Activated B cell treated with CpG ODN at 0.5 μM for 24 hours (primary cell): ENCODE measurements around the gene PMPCA. TPM values are rescaled to one million over a fixed set of nuclear protein-coding genes. Genes with fewer than 3 reads are reported as not detected.

Experiments
- ATAC-seq: fragments of 200-7000 bp; cut with Tn5 transposase; one replicate; pipeline ENCODE4 v1.10.0; 2021; ENCODE audit warnings: low read depth, mild to moderate bottlenecking, moderate library complexity
- CTCF ChIA-PET: fragments of 350-600 bp; sonication (Branson Sonifier 250); formaldehyde crosslinking; loops from one replicate; lab custom pipeline; 2021; ENCODE audit warnings: antibody characterized with exemption; lab: Charles Lee
- POLR2A ChIA-PET: fragments of 350-600 bp; sonication (Branson Sonifier 250); formaldehyde crosslinking; loops from one replicate; lab custom pipeline; 2021; ENCODE audit warnings: antibody characterized with exemption; lab: Charles Lee
- DNase-seq: peaks from one replicate; pipeline ENCODE4 v3.0.0; 2022
- H3K27ac Mint-ChIP-seq: one replicate; pipeline ENCODE4 v1.8.0; 2020; ENCODE audit warnings: mixed read lengths
- H3K27me3 Mint-ChIP-seq: one replicate; pipeline ENCODE4 v1.8.0; 2021; ENCODE audit warnings: mixed read lengths
- H3K36me3 Mint-ChIP-seq: one replicate; pipeline ENCODE4 v1.8.0; 2021; ENCODE audit warnings: low read depth, mixed read lengths
- H3K4me1 Mint-ChIP-seq: one replicate; pipeline ENCODE4 v1.8.0; 2021; ENCODE audit warnings: mixed read lengths
- H3K4me3 Mint-ChIP-seq: one replicate; pipeline ENCODE4 v1.8.0; 2020; ENCODE audit warnings: mild to moderate bottlenecking, mixed read lengths
- H3K9me3 Mint-ChIP-seq: one replicate; pipeline ENCODE4 v1.8.0; 2020; ENCODE audit warnings: mixed read lengths
- CTCF ChIP-seq: fragments of 200-600 bp; IDR thresholded peaks from one replicate; pipeline ENCODE4 v1.8.0; 2022; ENCODE audit warnings: antibody characterized with exemption, mild to moderate bottlenecking
- intact Hi-C: fragments of 100-400 bp; cut with micrococcal nuclease; formaldehyde crosslinking; loops from one replicate; pipeline ENCODE4 v1.15.1; 2024
- total RNA-seq: library from RNA; stranded (reverse); gene quantifications from 2 replicates; pipeline ENCODE4 v1.2.3, GENCODE V29; 2022

The PMPCA gene
- total RNA-seq, 1 donor from 2014 or later, result 75.3 TPM

- peaks cover 90% of the 10 kb centered on the region for H3K36me3 Mint-ChIP-seq
- ATAC-seq, result no peak
- no peak for DNase-seq
- no peaks in the 10 kb centered on the region for H3K9me3 Mint-ChIP-seq
- TF ChIP-seq CTCF, result no peak
- H3K27ac Mint-ChIP-seq, result no peak overlapping the region
- H3K4me1 Mint-ChIP-seq, result no peaks in the 10 kb centered on the region
- POLR2A ChIA-PET, result no interaction called here
- intact Hi-C loops, result no loop called here
- no peaks in the 10 kb centered on the region for H3K27me3 Mint-ChIP-seq
- H3K4me3 Mint-ChIP-seq, result no peak overlapping the region
- CTCF ChIA-PET, result no interaction called here
Measured at GRCh38 chr9:136459425-136459824, 49.0 kb downstream of the PMPCA start.

- ATAC-seq, result no peak
- H3K27me3 Mint-ChIP-seq, result no peaks in the 10 kb centered on the region
- no peak for TF ChIP-seq CTCF
- H3K36me3 Mint-ChIP-seq, result peaks cover 92% of the 10 kb centered on the region
- ChIA-PET POLR2A (interaction anchor here (0.7 kb wide), 1 partner anchor 56 kb away, joined by 5 read pairs; no protein-coding TSS in a partner anchor), CTCF (no interaction called here)
- H3K4me1 Mint-ChIP-seq, result no peaks in the 10 kb centered on the region
- DNase-seq, result no peak
- intact Hi-C loops, result no loop called here
- no peak overlapping the region for H3K4me3 Mint-ChIP-seq
- H3K27ac Mint-ChIP-seq, result no peak overlapping the region
- H3K9me3 Mint-ChIP-seq, result no peaks in the 10 kb centered on the region
Measured at GRCh38 chr9:136460772-136461325, 50.4 kb downstream of the PMPCA start.

- no peak for TF ChIP-seq CTCF
- Mint-ChIP-seq H3K9me3 (no peaks in the 10 kb centered on the region), H3K4me1 (no peaks in the 10 kb centered on the region), H3K4me3 (no peak overlapping the region), H3K27ac (no peak overlapping the region), H3K36me3 (peaks cover 92% of the 10 kb centered on the region), H3K27me3 (no peaks in the 10 kb centered on the region)
- POLR2A ChIA-PET, result no interaction called here
- no peak for DNase-seq
- no peak for ATAC-seq
- CTCF ChIA-PET, result no interaction called here
- intact Hi-C loops, result no loop called here
Measured at GRCh38 chr9:136462664-136463063, 52.2 kb downstream of the PMPCA start.

GRCh38 chr9:136463578-136463977 is 53.1 kb downstream of the PMPCA start:
- ATAC-seq, result no peak
- H3K4me3 Mint-ChIP-seq, result no peak overlapping the region
- no peak for TF ChIP-seq CTCF
- ChIA-PET CTCF (no interaction called here), POLR2A (no interaction called here)
- peaks cover 88% of the 10 kb centered on the region for H3K36me3 Mint-ChIP-seq
- no peaks in the 10 kb centered on the region for H3K27me3 Mint-ChIP-seq
- H3K9me3 Mint-ChIP-seq, result no peaks in the 10 kb centered on the region
- intact Hi-C loops, result no loop called here
- no peak overlapping the region for H3K27ac Mint-ChIP-seq
- DNase-seq, result no peak
- no peaks in the 10 kb centered on the region for H3K4me1 Mint-ChIP-seq

GRCh38 chr9:136464241-136464640 is 53.8 kb downstream of the PMPCA start:
- intact Hi-C loops, result no loop called here
- CTCF ChIA-PET, result no interaction called here
- Mint-ChIP-seq H3K4me3 (no peak overlapping the region), H3K4me1 (no peaks in the 10 kb centered on the region), H3K36me3 (peaks cover 88% of the 10 kb centered on the region), H3K27me3 (no peaks in the 10 kb centered on the region), H3K9me3 (no peaks in the 10 kb centered on the region), H3K27ac (no peak overlapping the region)
- ATAC-seq (no peak), DNase-seq (no peak)
- no peak for TF ChIP-seq CTCF
- POLR2A ChIA-PET, result no interaction called here
